ENCODE measurements around the gene COX6A1.

COX6A1 gene

DNA sequence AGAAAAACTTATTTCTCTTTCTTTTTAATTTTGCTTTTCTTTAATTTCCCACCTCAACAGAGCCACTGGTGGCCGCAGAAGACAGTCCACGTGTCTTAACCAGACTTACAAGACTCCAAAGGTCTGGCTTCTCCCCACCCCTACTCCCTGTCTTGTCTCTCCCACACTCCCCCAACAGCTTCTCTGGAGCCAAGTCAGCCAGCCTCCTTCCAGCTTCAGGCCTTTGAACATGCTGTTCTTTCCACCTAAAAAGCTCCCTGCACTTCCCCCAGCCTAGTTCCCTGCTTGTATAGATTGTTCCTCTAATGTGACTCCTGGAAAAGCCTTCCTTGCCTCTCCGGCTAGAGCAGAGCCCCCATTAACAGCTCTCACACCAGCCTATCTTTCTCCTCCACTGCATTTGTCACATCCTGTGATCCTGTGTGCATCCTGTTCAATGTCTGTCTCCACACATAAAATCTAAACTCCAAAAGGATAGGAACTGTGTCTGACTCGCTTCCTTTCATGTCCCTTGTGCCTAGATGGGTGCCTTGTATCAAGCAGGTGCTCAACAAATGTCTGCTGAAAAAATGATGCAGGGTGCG is 50.2 kb downstream of the COX6A1 start:
- TF ChIP-seq, protein P1, sequence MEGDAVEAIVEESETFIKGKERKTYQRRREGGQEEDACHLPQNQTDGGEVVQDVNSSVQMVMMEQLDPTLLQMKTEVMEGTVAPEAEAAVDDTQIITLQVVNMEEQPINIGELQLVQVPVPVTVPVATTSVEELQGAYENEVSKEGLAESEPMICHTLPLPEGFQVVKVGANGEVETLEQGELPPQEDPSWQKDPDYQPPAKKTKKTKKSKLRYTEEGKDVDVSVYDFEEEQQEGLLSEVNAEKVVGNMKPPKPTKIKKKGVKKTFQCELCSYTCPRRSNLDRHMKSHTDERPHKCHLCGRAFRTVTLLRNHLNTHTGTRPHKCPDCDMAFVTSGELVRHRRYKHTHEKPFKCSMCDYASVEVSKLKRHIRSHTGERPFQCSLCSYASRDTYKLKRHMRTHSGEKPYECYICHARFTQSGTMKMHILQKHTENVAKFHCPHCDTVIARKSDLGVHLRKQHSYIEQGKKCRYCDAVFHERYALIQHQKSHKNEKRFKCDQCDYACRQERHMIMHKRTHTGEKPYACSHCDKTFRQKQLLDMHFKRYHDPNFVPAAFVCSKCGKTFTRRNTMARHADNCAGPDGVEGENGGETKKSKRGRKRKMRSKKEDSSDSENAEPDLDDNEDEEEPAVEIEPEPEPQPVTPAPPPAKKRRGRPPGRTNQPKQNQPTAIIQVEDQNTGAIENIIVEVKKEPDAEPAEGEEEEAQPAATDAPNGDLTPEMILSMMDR (conservative IDR thresholded peaks at IDR 0.05; ENCODE audit: low read depth, low read length), result no peak
- no peak for DNase-seq (ENCODE audit: low read depth)
- H3K4me3 ChIP-seq (ENCODE audit: low read length), result no peak overlapping the region

DNA sequence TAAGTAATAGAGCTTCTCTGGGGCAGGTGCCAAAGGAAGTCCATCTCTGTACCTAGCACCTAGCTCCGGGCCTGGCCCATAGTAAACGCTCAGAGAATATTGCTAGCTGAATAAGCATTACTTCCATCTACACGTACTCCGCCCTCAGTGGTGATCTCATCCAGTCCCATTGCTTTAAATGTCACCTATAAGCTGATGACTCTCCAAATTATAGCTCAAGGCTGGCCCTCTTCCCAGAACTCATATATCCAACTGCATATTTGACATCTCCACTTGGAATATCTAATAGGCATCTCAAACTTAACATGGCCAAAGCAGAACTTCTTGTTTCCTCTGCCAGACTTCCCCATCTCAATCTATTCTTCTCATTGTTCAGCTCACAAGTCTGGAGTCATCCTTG is 51.1 kb downstream of the COX6A1 start:
- TF ChIP-seq, protein P1 (conservative IDR thresholded peaks at IDR 0.05; ENCODE audit: low read depth, low read length), result no peak
- no peak for DNase-seq (ENCODE audit: low read depth)

DNA sequence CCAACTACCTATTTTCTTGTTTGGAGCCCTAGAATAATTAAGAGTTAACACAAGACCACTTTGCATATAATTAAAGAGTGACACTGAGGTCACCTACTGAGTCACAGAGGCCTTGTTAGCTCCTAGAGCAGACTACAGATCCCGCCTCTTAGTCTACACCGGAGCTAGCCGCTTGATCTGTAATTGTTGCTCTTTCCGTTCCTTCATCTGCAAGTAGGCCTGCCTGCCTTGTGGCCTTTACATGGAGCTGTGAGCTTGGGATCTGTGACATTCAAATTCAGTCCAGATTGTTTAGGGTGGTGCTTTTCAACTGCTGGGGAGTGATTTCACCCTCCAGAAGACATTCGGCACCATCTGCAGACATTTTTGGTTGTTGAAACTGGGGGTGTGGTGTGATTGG is 52.4 kb downstream of the COX6A1 start:
- TF ChIP-seq, protein P1 (conservative IDR thresholded peaks at IDR 0.05; ENCODE audit: low read depth, low read length), result no peak
- no peak overlapping the region for H3K4me3 ChIP-seq (ENCODE audit: low read length)
- no peak for DNase-seq (ENCODE audit: low read depth)

More for the DNA sequence above, 51.1 kb downstream of the COX6A1 start:
- no peak overlapping the region for H3K4me3 ChIP-seq (ENCODE audit: low read length)
